NCI-H446 treated with DMSO at 0.1 percent for 48 hours (cell line): ENCODE measurements around the gene ZKSCAN7.
"Not testable (repeated sequence)": the region's sequence is repeated elsewhere in the genome, so short reads cannot be mapped to it uniquely, and the experiment has no call there.

Experiments used
- DNase-seq: peaks from one replicate; lab custom pipeline; 2025; lab: John Stamatoyannopoulos, UW

ZKSCAN7 gene

GRCh38 chr3:44577354-44577952 is 22.5 kb downstream of the ZKSCAN7 start:
- not testable (repeated sequence) for DNase-seq

- DNase-seq: not testable (repeated sequence)
Measured at GRCh38 chr3:44578316-44578715, 23.3 kb downstream of the ZKSCAN7 start.

DNA sequence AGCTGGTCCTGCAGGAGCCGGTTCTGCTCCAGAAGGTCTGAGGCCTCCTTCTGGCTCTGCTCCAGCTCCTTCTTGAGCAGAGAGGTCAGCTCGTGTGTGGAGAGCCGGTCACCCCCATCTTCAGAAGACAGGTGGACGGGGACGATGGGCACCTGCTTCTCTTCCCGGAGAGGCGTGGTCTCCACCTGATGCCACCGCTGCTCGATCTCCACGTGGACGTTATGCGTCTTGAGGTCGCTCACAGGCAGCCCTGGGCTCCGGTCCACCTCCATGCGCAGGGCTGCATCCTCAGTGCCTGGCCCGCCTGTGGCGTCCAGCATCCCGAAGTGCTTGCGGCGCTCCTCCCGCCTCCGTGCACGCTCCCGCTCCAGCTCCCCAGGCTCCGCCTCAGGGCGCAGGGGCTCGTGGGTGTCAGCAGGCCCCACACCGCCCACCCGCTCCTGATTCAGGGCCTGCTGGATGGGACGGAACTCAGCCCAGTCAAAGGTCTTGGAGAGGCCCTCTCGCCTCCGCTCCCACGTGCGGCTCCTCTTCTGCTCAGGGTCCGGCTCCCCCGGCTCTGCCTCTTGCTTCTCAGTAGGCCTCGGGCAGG is 24.0 kb downstream of the ZKSCAN7 start:
- not testable (repeated sequence) for DNase-seq

- DNase-seq: not testable (repeated sequence)
Measured at GRCh38 chr3:44579749-44580148, 24.8 kb downstream of the ZKSCAN7 start.

- DNase-seq: not testable (repeated sequence)
Measured at GRCh38 chr3:44580971-44581370, 26.0 kb downstream of the ZKSCAN7 start.

GRCh38 chr3:44584646-44585501 is 29.9 kb downstream of the ZKSCAN7 start, which contains the start of gene ZNF660:
TSS of gene ZNF660 (plus strand) at chr3:44584964. CDS start at chr3:44594194, 9,230 bp downstream.
- DNase-seq: peak; percentile 75

DNA sequence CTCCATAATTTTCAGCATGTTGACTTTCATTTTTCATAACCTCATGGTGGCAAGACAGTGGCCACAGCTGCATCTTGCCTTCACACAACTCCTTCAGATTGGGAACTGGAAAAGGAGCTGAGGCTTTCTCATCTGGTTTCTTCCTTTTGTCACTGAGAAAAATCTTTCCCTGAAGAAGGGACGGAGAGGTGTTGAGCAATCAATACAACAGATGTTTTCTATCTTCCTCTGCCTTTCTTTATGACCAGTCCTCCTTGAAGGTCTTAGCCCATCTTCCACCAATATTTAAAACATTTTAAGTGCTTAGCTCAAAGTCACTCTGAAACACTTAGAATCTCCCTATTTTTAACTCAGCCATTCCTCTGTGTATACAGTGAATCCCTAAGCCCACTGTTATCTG is 41.6 kb downstream of the ZKSCAN7 start:
- DNase-seq: no peak

GRCh38 chr3:44601749-44602148 is 46.8 kb downstream of the ZKSCAN7 start:
- DNase-seq: no peak

GRCh38 chr3:44612678-44613077 is 57.7 kb downstream of the ZKSCAN7 start:
- DNase-seq: no peak
